ENCODE results near the gene FLNB.

DNA sequence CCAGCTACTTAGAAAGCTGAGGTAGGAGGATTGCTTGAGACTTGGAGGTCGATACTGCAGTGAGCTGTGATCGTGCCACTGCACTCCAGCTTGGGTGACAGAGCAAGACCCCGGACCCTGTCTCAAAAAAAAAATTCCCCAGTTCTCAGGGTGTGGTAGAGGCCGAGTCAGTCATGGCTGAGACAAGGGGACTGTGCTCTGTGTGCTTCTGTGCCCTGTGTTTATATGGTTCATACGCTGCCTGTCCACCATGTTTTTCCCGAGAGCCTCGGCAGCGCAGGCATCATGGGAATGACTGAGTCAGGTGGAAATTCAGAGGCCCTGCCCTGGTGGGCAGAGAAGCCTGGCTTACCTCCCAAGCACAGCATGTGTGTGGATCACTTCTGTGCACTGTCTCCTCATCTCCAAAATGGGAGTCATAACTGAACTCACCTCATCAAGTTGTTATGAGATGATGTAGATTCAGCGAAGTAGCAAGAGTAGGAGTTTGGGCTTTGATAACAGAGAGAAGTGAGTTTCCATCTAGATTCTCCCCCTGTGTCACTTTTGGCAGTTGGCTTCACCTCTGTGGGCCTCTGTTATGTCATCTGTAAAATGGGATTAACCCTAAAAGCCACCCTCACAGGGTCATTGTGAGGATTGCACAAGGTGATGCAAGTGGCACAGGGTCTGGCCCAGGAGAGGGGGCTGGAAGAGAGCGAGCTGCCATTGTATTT lies 56.9 kb downstream of the FLNB start:
- no peak for TF ChIP-seq EZH2phosphoT487 (IDR thresholded peaks at IDR 0.05; ENCODE audit: insufficient read depth, low read depth)
- TF ChIP-seq EZH2 (IDR thresholded peaks at IDR 0.05; ENCODE audit: insufficient read depth, poor library complexity, severe bottlenecking) = no peak

Measured in GM23248 (cell line).